ENCODE data around the gene TATDN3. TPM values are rescaled to one million over a fixed set of nuclear protein-coding genes. Genes with fewer than 3 reads are reported as not detected.

Gene TATDN3
- total RNA-seq, 1 experiment from 2014 or later = 12.4 TPM

DNA sequence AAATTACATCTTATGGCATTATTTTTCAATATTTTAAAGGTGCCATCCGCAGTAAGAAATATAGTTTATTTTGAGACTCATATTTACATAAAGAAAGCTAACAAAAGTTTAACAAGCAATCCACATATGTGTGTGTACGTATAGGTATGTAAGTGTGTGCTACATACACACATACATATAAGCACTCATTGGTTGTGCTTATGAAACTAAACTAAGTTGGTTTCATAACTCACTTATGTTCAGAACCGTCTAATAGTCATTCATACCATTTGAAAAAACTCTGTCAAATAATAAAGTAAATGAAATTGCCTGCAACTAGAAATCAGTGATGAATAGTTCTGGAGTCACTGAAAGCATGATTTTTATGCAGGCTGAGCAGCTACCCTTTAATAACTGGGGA is 14.1 kb downstream of the TATDN3 start:
- H3K36me3 ChIP-seq (ENCODE audit: control insufficient read depth, insufficient read depth, low read length) = no peaks in the 10 kb centered on the region
- no peak for DNase-seq
- CTCF ChIA-PET = no interaction called here
- H3K4me1 ChIP-seq = no peaks in the 10 kb centered on the region
- no peak overlapping the region for H3K4me3 ChIP-seq (ENCODE audit: low read depth, low read length)
- Mint-ChIP-seq H3K27ac (ENCODE audit: unreplicated experiment) (no peak overlapping the region), H3K36me3 (ENCODE audit: insufficient read depth, unreplicated experiment) (no peaks in the 10 kb centered on the region), H3K9me3 (ENCODE audit: unreplicated experiment) (no peaks in the 10 kb centered on the region), H3K27me3 (ENCODE audit: insufficient read depth, unreplicated experiment) (no peaks in the 10 kb centered on the region), H3K4me3 (ENCODE audit: unreplicated experiment) (no peak overlapping the region), H3K4me1 (ENCODE audit: low read depth, unreplicated experiment) (no peaks in the 10 kb centered on the region)
- TF ChIP-seq, protein P1, sequence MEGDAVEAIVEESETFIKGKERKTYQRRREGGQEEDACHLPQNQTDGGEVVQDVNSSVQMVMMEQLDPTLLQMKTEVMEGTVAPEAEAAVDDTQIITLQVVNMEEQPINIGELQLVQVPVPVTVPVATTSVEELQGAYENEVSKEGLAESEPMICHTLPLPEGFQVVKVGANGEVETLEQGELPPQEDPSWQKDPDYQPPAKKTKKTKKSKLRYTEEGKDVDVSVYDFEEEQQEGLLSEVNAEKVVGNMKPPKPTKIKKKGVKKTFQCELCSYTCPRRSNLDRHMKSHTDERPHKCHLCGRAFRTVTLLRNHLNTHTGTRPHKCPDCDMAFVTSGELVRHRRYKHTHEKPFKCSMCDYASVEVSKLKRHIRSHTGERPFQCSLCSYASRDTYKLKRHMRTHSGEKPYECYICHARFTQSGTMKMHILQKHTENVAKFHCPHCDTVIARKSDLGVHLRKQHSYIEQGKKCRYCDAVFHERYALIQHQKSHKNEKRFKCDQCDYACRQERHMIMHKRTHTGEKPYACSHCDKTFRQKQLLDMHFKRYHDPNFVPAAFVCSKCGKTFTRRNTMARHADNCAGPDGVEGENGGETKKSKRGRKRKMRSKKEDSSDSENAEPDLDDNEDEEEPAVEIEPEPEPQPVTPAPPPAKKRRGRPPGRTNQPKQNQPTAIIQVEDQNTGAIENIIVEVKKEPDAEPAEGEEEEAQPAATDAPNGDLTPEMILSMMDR (IDR thresholded peaks at IDR 0.05; ENCODE audit: insufficient read depth in 1 of 2, low read depth in 1 of 2, low read length in 1 of 2, severe bottlenecking in 1 of 2, unreplicated experiment in 1 of 2) = no peak
- POLR2A ChIA-PET = interaction anchor here (0.5 to 0.8 kb wide), 2 partner anchors 52 to 196 kb away, joined by 5 read pairs; partner anchors contain the start of gene FLVCR1
- H3K9me3 ChIP-seq = no peaks in the 10 kb centered on the region
- H3K27me3 ChIP-seq (replicated peaks; ENCODE audit: control insufficient read depth, insufficient read depth, low read length) = no peaks in the 10 kb centered on the region
- intact Hi-C loops (cut with micrococcal nuclease; ENCODE audit: unreplicated experiment) = no loop called here
- no TSS peak for BruUV-seq (replicated peaks)

DNA sequence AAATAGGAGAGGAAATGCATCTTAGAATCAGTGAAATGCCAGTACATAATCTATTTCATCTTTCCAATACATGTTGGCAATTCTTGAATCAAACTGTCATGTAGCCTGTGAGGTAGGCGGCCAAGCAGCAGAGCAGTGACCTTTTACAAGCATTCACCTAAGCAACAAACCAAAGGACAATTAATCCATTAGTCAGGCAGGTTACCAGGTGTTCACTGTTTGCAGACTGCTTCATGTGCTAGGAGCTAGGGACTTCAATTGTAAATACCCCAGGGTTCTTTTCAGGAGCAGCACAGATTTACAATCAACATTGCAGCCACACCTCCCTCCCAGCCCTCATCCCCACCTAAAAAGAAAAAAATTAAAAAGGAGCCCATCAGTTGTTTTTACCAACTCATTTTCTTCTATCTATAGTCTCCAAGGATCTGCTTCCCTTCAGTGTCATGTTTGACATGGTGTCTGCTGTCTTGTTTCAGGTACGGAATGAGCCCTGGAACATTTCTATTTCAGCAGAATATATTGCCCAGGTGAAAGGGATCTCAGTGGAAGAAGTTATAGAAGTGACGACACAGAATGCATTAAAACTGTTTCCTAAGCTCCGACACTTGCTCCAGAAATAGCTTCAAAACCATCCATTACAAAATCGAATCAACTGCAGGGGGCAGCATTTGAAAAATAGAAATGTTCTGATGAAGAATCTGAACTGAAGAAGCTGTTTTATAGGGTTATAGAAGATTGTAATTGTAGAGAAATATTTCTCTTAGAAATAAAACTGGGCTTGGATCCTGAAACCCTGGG is 23.0 kb downstream of the TATDN3 start:
- Mint-ChIP-seq H3K9me3 (ENCODE audit: unreplicated experiment) (no peaks in the 10 kb centered on the region), H3K4me1 (ENCODE audit: low read depth, unreplicated experiment) (peaks cover 12% of the 10 kb centered on the region), H3K36me3 (ENCODE audit: insufficient read depth, unreplicated experiment) (no peaks in the 10 kb centered on the region), H3K27me3 (ENCODE audit: insufficient read depth, unreplicated experiment) (no peaks in the 10 kb centered on the region), H3K4me3 (ENCODE audit: unreplicated experiment) (no peak overlapping the region), H3K27ac (ENCODE audit: unreplicated experiment) (no peak overlapping the region)
- H3K9me3 ChIP-seq = no peaks in the 10 kb centered on the region
- peak in 1 of 2 experiments; percentile 41 for DNase-seq
- TF ChIP-seq, protein P1 (IDR thresholded peaks at IDR 0.05; ENCODE audit: insufficient read depth in 1 of 2, low read depth in 1 of 2, low read length in 1 of 2, severe bottlenecking in 1 of 2, unreplicated experiment in 1 of 2) = peak; percentile 11 to 36
- no TSS peak for BruUV-seq (replicated peaks)
- no peaks in the 10 kb centered on the region for H3K36me3 ChIP-seq (ENCODE audit: control insufficient read depth, insufficient read depth, low read length)
- H3K27me3 ChIP-seq (replicated peaks; ENCODE audit: control insufficient read depth, insufficient read depth, low read length) = no peaks in the 10 kb centered on the region
- H3K4me3 ChIP-seq (ENCODE audit: low read depth, low read length) = no peak overlapping the region
- ChIA-PET POLR2A (interaction anchor here (0.5 to 1.0 kb wide), 3 partner anchors 13 to 109 kb away, joined by 3 to 8 read pairs (median 4); partner anchors contain the start of gene FLVCR1), CTCF (interaction anchor here (0.9 to 1.4 kb wide), 4 partner anchors 13 to 46 kb away, joined by 3 to 10 read pairs (median 6); partner anchors contain the start of gene FLVCR1)
- intact Hi-C loops (cut with micrococcal nuclease; ENCODE audit: unreplicated experiment) = loop anchor here (1.0 to 2.0 kb wide), 3 partner anchors 22 to 101 kb away; partner anchors contain the start of gene FLVCR1
- H3K4me1 ChIP-seq = peaks cover 7% of the 10 kb centered on the region

DNA sequence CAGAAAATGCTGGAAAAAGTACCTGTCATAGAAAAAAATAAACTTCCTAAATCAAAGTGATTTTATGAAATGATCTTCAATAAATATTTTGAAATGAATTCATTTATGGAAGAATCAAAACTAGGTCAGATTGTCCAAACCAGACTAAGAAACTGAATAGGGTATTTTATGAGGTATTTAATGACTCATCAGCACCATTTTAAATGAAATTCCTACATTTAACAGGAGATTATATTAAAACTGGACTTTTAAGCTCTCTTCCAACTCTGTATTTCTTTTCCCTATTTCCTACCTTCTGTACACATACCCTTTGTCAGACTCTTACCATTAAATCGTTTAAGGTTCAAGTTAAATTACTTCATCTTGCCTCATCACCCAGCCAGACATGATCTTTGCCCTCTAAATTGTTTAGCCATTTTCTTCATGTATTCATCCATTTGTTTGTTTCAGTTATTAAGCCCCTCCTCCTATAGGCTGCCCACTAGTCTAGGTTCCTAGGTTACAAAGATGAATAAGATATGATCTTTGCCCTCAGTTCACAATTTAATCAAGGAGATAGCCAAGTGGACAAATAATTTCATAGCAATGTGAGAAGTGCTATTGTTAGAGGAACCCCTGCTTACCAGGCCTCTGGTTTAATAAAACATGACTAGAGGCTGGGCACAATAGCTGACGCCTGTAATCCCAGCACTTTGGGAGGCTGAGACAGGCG is 25.0 kb downstream of the TATDN3 start:
- intact Hi-C loops (cut with micrococcal nuclease; ENCODE audit: unreplicated experiment) = no loop called here
- Mint-ChIP-seq H3K4me3 (ENCODE audit: unreplicated experiment) (no peak overlapping the region), H3K4me1 (ENCODE audit: low read depth, unreplicated experiment) (peaks cover 14% of the 10 kb centered on the region), H3K27ac (ENCODE audit: unreplicated experiment) (peak overlapping the region; percentile 21), H3K9me3 (ENCODE audit: unreplicated experiment) (no peaks in the 10 kb centered on the region), H3K27me3 (ENCODE audit: insufficient read depth, unreplicated experiment) (no peaks in the 10 kb centered on the region), H3K36me3 (ENCODE audit: insufficient read depth, unreplicated experiment) (no peaks in the 10 kb centered on the region)
- no peak overlapping the region for H3K4me3 ChIP-seq (ENCODE audit: low read depth, low read length)
- peaks cover 12% of the 10 kb centered on the region for H3K4me1 ChIP-seq
- ChIA-PET CTCF (no interaction called here), POLR2A (no interaction called here)
- no peaks in the 10 kb centered on the region for H3K27me3 ChIP-seq (replicated peaks; ENCODE audit: control insufficient read depth, insufficient read depth, low read length)
- no peaks in the 10 kb centered on the region for H3K36me3 ChIP-seq (ENCODE audit: control insufficient read depth, insufficient read depth, low read length)
- TF ChIP-seq, protein P1 (IDR thresholded peaks at IDR 0.05; ENCODE audit: insufficient read depth in 1 of 2, low read depth in 1 of 2, low read length in 1 of 2, severe bottlenecking in 1 of 2, unreplicated experiment in 1 of 2) = no peak
- DNase-seq = no peak
- H3K9me3 ChIP-seq = no peaks in the 10 kb centered on the region
- no TSS peak for BruUV-seq (replicated peaks)
